HEK293 (cell line): Measurements from ENCODE around the gene TP73.

ENCODE experiments used
- CTCF ChIA-PET: fragments of 350-600 bp; formaldehyde crosslinking; extraction: SDS; loops from one replicate; lab custom pipeline; 2021; ENCODE audit warnings: antibody characterized with exemption; lab: Yijun Ruan, JAX
- POLR2A ChIA-PET: fragments of 300-600 bp; formaldehyde crosslinking; extraction: SDS; loops from one replicate; lab custom pipeline; 2020; ENCODE audit warnings: antibody characterized with exemption, inconsistent platforms; lab: Yijun Ruan, JAX
- H3K27ac ChIP-seq: fragments of 200-500 bp; sonication (Bioruptor generic); 2 replicates; pipeline ENCODE4 v1.5.1; 2014; ENCODE audit warnings: low read depth, low read length, control low read depth, inconsistent platforms; ENCODE audit errors: extremely low read depth
- H3K36me3 ChIP-seq, 2 experiments: fragments of 200-500 bp in 1 of 2; sonication (Bioruptor generic) in 1 of 2; 1 replicate in 1 of 2; 2 replicates in 1 of 2; pipeline ENCODE4 v1.5.1; 2014 to 2017; ENCODE audit warnings: inconsistent platforms in 2 of 2, low read length in 2 of 2; ENCODE audit not compliant: control insufficient read depth in 2 of 2, insufficient read depth in 1 of 2
- H3K4me1 ChIP-seq: fragments of 200-500 bp; sonication (Bioruptor generic); 2 replicates; pipeline ENCODE4 v1.5.1; 2014; ENCODE audit warnings: mild to moderate bottlenecking, low read length, inconsistent platforms; ENCODE audit not compliant: control insufficient read depth, insufficient read depth
- H3K4me3 ChIP-seq: 2 replicates; pipeline ENCODE4 v1.5.1; 2011; ENCODE audit warnings: low read depth, mild to moderate bottlenecking, control low read depth, low read length, moderate library complexity
- H3K9me3 ChIP-seq: fragments of 200-500 bp; sonication (Bioruptor generic); 2 replicates; pipeline ENCODE4 v1.5.1; 2014; ENCODE audit warnings: low read depth, low read length, inconsistent platforms; ENCODE audit not compliant: control insufficient read depth, insufficient read depth
- BCL6B ChIP-seq: fragments of 450-650 bp; formaldehyde crosslinking; IDR thresholded peaks from 2 replicates; pipeline ENCODE4 v1.5.1; 2017; ENCODE audit warnings: missing biosample characterization, missing genetic modification characterization
- EGR2 ChIP-seq: fragments of 450-650 bp; formaldehyde crosslinking; IDR thresholded peaks from 2 replicates; pipeline ENCODE4 v1.5.1; 2016; ENCODE audit warnings: low read depth, missing biosample characterization, missing genetic modification characterization
- HOXC10 ChIP-seq: sonication (generic); formaldehyde crosslinking; IDR thresholded peaks from 2 replicates; pipeline ENCODE4 v1.8.1; 2023; ENCODE audit warnings: mild to moderate bottlenecking, missing genetic modification reagents
- KLF17 ChIP-seq: fragments of 450-650 bp; formaldehyde crosslinking; IDR thresholded peaks from 2 replicates; pipeline ENCODE4 v1.5.1; 2016; ENCODE audit warnings: missing biosample characterization, missing genetic modification characterization
- REST ChIP-seq: fragments of 450-650 bp; formaldehyde crosslinking; IDR thresholded peaks from 2 replicates; pipeline ENCODE4 v1.5.1; 2016; ENCODE audit warnings: missing biosample characterization, missing genetic modification characterization
- SCRT2 ChIP-seq: fragments of 450-650 bp; formaldehyde crosslinking; IDR thresholded peaks from 2 replicates; pipeline ENCODE4 v1.5.1; 2016; ENCODE audit warnings: missing biosample characterization, missing genetic modification characterization
- TRIM28 ChIP-seq: IDR thresholded peaks from 2 replicates; pipeline ENCODE4 v1.6.1; 2011; ENCODE audit warnings: low read length, control low read depth, borderline replicate concordance
- ZEB2 ChIP-seq: fragments of 450-650 bp; formaldehyde crosslinking; IDR thresholded peaks from 2 replicates; pipeline ENCODE4 v1.5.1; 2016; ENCODE audit warnings: missing biosample characterization, missing genetic modification characterization
- ZFP69B ChIP-seq: fragments of 450-650 bp; formaldehyde crosslinking; IDR thresholded peaks from 2 replicates; pipeline ENCODE4 v1.5.1; 2016; ENCODE audit warnings: missing biosample characterization, missing genetic modification characterization
- ZNF132 ChIP-seq: fragments of 450-650 bp; formaldehyde crosslinking; IDR thresholded peaks from 2 replicates; pipeline ENCODE4 v1.5.1; 2017; ENCODE audit warnings: missing biosample characterization, missing genetic modification characterization, borderline replicate concordance
- ZNF214 ChIP-seq: fragments of 450-650 bp; formaldehyde crosslinking; IDR thresholded peaks from 2 replicates; pipeline ENCODE4 v1.5.1; 2017; ENCODE audit warnings: missing biosample characterization, mild to moderate bottlenecking, missing genetic modification characterization, borderline replicate concordance
- ZNF510 ChIP-seq: fragments of 450-650 bp; formaldehyde crosslinking; IDR thresholded peaks from 2 replicates; pipeline ENCODE4 v1.5.1; 2018; ENCODE audit warnings: mild to moderate bottlenecking, missing genetic modification characterization, missing biosample characterization; ENCODE audit not compliant: insufficient replicate concordance
- ZNF514 ChIP-seq: fragments of 450-650 bp; formaldehyde crosslinking; IDR thresholded peaks from 2 replicates; pipeline ENCODE4 v1.5.1; 2016; ENCODE audit warnings: missing biosample characterization, missing genetic modification characterization
- ZNF530 ChIP-seq: fragments of 450-650 bp; formaldehyde crosslinking; IDR thresholded peaks from 2 replicates; pipeline ENCODE4 v1.5.1; 2016; ENCODE audit warnings: low read depth, missing biosample characterization, missing genetic modification characterization
- ZNF560 ChIP-seq: fragments of 450-650 bp; formaldehyde crosslinking; IDR thresholded peaks from 2 replicates; pipeline ENCODE4 v1.5.1; 2017; ENCODE audit warnings: missing biosample characterization, missing genetic modification characterization, borderline replicate concordance
- ZNF561 ChIP-seq: fragments of 450-650 bp; IDR thresholded peaks from 2 replicates; pipeline ENCODE4 v1.5.1; 2018; ENCODE audit warnings: missing biosample characterization, missing genetic modification characterization, borderline replicate concordance
- ZNF830 ChIP-seq: fragments of 450-650 bp; IDR thresholded peaks from 2 replicates; pipeline ENCODE4 v1.5.0; 2018; ENCODE audit warnings: missing biosample characterization, missing genetic modification characterization, low read depth, mild to moderate bottlenecking, moderate library complexity
- TF ChIP-seq, protein P1 (sequence below): fragments of 450-650 bp; formaldehyde crosslinking; IDR thresholded peaks from 2 replicates; pipeline ENCODE4 v1.5.1; 2016; ENCODE audit warnings: missing biosample characterization, missing genetic modification characterization
- TF ChIP-seq, protein P2 (sequence below): fragments of 450-650 bp; formaldehyde crosslinking; conservative IDR thresholded peaks from 2 replicates; pipeline ENCODE4 v1.5.1; 2016; ENCODE audit warnings: low read depth, missing biosample characterization, missing genetic modification characterization
- TF ChIP-seq, protein P3 (sequence below): fragments of 450-650 bp; formaldehyde crosslinking; IDR thresholded peaks from 2 replicates; pipeline ENCODE4 v1.5.1; 2016; ENCODE audit warnings: missing biosample characterization, missing genetic modification characterization

The TP73 gene

DNA sequence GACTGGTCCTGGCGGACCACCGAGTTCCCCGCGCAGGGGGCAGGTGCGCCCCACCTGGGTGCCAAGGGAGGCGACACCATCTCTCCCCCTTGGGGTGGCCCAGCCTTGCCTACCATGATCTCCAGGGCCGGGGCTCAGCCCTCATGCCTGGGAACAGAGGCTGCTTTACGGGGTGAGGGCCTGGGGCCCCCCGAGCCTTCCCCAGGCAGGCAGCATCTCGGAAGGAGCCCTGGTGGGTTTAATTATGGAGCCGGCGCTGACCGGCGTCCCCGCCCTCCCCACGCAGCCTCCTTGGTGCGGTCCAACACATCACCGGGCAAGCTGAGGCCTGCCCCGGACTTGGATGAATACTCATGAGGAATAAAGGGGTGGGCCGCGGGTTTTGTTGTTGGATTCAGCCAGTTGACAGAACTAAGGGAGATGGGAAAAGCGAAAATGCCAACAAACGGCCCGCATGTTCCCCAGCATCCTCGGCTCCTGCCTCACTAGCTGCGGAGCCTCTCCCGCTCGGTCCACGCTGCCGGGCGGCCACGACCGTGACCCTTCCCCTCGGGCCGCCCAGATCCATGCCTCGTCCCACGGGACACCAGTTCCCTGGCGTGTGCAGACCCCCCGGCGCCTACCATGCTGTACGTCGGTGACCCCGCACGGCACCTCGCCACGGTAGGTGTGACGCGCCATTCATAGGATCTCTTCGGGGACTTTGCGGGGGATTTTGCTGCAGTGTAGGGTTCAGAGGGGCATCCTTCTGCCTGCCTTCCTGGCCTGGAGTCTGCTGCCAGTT is 38.2 kb downstream of the TP73 start:
- H3K27ac ChIP-seq: no peak overlapping the region
- H3K4me3 ChIP-seq: no peak overlapping the region
- ChIA-PET POLR2A (no interaction called here), CTCF (no interaction called here)
- H3K4me1 ChIP-seq: no peaks in the 10 kb centered on the region
- no peaks in the 10 kb centered on the region for H3K9me3 ChIP-seq
- peaks cover 0 to 7% of the 10 kb centered on the region in 2 experiments; a peak in 1 of 3 replicates for H3K36me3 ChIP-seq
- TF ChIP-seq EGR2 (tag by site-specific recombination) (no peak), ZFP69B (tag by site-specific recombination) (no peak), ZNF214 (tag by site-specific recombination) (no peak), ZEB2 (tag by site-specific recombination) (peak; percentile 49), KLF17 (tag by site-specific recombination) (peak; percentile 34; the same call in 1 of the 2 replicates), HOXC10 (CRISPR knock-in tag) (no peak), REST (tag by site-specific recombination) (no peak), TRIM28 (peak; percentile 31; the same call in 1 of the 2 replicates), ZNF132 (tag by site-specific recombination) (no peak), ZNF510 (no peak), BCL6B (no peak), ZNF560 (tag by site-specific recombination) (no peak), SCRT2 (tag by site-specific recombination) (no peak), ZNF514 (no peak), ZNF830 (tag by site-specific recombination) (no peak), ZNF561 (0 out of 2 replicates have a peak, but pooled peaks have one; percentile 35), ZNF530 (tag by site-specific recombination) (no peak)
- TF ChIP-seq, protein P1, sequence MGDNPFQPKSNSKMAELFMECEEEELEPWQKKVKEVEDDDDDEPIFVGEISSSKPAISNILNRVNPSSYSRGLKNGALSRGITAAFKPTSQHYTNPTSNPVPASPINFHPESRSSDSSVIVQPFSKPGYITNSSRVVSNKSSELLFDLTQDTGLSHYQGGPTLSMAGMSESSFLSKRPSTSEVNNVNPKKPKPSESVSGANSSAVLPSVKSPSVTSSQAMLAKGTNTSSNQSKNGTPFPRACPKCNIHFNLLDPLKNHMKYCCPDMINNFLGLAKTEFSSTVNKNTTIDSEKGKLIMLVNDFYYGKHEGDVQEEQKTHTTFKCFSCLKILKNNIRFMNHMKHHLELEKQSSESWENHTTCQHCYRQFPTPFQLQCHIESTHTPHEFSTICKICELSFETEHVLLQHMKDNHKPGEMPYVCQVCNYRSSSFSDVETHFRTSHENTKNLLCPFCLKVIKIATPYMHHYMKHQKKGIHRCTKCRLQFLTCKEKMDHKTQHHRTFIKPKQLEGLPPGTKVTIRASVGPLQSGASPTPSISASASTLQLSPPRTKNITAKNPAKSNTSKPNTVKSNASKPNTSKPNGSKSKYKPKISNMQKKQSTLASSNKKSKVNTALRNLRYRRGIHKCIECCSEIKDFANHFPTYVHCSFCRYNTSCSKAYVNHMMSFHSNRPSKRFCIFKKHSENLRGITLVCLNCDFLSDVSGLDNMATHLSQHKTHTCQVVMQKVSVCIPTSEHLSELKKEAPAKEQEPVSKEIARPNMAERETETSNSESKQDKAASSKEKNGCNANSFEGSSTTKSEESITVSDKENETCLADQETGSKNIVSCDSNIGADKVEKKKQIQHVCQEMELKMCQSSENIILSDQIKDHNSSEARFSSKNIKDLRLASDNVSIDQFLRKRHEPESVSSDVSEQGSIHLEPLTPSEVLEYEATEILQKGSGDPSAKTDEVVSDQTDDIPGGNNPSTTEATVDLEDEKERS (tag by site-specific recombination): no peak
- TF ChIP-seq, protein P2, sequence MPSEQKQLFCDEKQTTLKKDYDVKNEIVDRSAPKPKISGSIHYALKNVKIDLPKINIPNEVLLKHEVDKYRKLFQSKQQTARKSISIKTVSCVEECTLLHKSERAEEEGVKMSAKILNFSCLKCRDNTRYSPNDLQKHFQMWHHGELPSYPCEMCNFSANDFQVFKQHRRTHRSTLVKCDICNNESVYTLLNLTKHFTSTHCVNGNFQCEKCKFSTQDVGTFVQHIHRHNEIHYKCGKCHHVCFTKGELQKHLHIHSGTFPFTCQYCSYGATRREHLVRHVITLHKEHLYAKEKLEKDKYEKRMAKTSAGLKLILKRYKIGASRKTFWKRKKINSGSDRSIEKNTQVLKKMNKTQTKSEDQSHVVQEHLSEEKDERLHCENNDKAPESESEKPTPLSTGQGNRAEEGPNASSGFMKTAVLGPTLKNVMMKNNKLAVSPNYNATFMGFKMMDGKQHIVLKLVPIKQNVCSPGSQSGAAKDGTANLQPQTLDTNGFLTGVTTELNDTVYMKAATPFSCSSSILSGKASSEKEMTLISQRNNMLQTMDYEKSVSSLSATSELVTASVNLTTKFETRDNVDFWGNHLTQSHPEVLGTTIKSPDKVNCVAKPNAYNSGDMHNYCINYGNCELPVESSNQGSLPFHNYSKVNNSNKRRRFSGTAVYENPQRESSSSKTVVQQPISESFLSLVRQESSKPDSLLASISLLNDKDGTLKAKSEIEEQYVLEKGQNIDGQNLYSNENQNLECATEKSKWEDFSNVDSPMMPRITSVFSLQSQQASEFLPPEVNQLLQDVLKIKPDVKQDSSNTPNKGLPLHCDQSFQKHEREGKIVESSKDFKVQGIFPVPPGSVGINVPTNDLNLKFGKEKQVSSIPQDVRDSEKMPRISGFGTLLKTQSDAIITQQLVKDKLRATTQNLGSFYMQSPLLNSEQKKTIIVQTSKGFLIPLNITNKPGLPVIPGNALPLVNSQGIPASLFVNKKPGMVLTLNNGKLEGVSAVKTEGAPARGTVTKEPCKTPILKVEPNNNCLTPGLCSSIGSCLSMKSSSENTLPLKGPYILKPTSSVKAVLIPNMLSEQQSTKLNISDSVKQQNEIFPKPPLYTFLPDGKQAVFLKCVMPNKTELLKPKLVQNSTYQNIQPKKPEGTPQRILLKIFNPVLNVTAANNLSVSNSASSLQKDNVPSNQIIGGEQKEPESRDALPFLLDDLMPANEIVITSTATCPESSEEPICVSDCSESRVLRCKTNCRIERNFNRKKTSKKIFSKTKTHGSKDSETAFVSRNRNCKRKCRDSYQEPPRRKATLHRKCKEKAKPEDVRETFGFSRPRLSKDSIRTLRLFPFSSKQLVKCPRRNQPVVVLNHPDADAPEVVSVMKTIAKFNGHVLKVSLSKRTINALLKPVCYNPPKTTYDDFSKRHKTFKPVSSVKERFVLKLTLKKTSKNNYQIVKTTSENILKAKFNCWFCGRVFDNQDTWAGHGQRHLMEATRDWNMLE: no peak
- TF ChIP-seq, protein P3, sequence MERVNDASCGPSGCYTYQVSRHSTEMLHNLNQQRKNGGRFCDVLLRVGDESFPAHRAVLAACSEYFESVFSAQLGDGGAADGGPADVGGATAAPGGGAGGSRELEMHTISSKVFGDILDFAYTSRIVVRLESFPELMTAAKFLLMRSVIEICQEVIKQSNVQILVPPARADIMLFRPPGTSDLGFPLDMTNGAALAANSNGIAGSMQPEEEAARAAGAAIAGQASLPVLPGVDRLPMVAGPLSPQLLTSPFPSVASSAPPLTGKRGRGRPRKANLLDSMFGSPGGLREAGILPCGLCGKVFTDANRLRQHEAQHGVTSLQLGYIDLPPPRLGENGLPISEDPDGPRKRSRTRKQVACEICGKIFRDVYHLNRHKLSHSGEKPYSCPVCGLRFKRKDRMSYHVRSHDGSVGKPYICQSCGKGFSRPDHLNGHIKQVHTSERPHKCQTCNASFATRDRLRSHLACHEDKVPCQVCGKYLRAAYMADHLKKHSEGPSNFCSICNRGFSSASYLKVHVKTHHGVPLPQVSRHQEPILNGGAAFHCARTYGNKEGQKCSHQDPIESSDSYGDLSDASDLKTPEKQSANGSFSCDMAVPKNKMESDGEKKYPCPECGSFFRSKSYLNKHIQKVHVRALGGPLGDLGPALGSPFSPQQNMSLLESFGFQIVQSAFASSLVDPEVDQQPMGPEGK (tag by site-specific recombination): peak; percentile 57
